C4-2B (cell line): Measurements from ENCODE around the gene OVOL1.

ENCODE experiments used
- ZFX ChIP-seq: fragments of 450-650 bp; IDR thresholded peaks from 2 replicates; pipeline ENCODE4 v1.6.1; 2017
- TF ChIP-seq, protein P1 (sequence below): fragments of 450-650 bp; conservative IDR thresholded peaks from 2 replicates; pipeline ENCODE4 v1.5.1; 2017; ENCODE audit warnings: mild to moderate bottlenecking

DNA sequence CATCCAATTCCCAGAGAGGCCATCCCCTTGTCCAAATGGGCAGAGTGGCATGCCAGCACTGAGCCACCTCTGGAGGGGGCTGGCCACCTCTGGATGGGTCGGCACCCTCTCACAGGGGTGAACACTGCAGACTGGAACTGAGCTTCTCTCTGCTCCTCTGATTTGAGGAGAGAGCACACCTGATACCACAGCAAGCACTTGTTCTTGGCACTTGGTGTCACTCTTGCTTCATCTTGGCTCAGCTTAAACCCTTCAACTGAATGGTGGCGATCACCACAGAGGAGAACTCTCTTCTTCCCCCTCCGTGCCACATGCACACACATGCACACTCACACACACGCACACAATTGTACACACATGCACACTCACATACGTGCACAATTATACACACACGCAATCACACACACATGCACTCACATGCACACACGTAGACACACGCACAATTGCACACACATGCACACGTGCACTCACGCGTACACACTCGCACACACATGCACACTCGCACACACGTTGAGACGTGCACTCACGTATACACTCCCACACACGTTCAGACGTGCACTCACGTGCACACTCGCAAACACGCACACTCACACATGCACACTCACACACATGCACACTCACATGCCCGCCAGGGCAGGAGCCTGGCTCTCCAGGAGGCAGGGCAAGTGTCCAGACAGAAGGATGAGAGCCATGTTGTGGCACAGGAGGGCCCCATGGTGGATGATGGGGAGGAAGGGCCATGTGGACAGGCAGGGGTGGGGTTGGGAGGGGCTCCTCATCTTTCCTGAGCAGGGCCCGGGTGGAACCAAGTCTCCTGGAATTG is 23.4 kb downstream of the OVOL1 start:
- TF ChIP-seq, protein P1, sequence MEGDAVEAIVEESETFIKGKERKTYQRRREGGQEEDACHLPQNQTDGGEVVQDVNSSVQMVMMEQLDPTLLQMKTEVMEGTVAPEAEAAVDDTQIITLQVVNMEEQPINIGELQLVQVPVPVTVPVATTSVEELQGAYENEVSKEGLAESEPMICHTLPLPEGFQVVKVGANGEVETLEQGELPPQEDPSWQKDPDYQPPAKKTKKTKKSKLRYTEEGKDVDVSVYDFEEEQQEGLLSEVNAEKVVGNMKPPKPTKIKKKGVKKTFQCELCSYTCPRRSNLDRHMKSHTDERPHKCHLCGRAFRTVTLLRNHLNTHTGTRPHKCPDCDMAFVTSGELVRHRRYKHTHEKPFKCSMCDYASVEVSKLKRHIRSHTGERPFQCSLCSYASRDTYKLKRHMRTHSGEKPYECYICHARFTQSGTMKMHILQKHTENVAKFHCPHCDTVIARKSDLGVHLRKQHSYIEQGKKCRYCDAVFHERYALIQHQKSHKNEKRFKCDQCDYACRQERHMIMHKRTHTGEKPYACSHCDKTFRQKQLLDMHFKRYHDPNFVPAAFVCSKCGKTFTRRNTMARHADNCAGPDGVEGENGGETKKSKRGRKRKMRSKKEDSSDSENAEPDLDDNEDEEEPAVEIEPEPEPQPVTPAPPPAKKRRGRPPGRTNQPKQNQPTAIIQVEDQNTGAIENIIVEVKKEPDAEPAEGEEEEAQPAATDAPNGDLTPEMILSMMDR, result no peak
- no peak for TF ChIP-seq ZFX
